HG03097 (cell line): ENCODE data around the gene ARVCF.

ENCODE experiments used
- ATAC-seq: cut with Tn5 transposase; IDR thresholded peaks from one replicate; pipeline ENCODE4 v1.9.1; 2021; ENCODE audit not compliant: unreplicated experiment, low FRiP score

The ARVCF gene

GRCh38 chr22:20002128-20002527 lies 14.5 kb downstream of the ARVCF start:
- ATAC-seq: no peak

GRCh38 chr22:20001082-20001638 lies 15.5 kb downstream of the ARVCF start:
- no peak for ATAC-seq

- ATAC-seq: no peak
These were observed 16.2 kb downstream of the ARVCF start for GRCh38 chr22:20000246-20001081.

GRCh38 chr22:19998991-19999820 lies 17.4 kb downstream of the ARVCF start:
- no peak for ATAC-seq

GRCh38 chr22:19998232-19998951 lies 18.2 kb downstream of the ARVCF start:
- no peak for ATAC-seq

GRCh38 chr22:19997561-19998231 lies 18.9 kb downstream of the ARVCF start:
- no peak for ATAC-seq

GRCh38 chr22:19996694-19997384 lies 19.8 kb downstream of the ARVCF start:
- no peak for ATAC-seq

GRCh38 chr22:19995611-19996339 lies 20.8 kb downstream of the ARVCF start:
- ATAC-seq: no peak

GRCh38 chr22:19994851-19995610 lies 21.6 kb downstream of the ARVCF start:
- ATAC-seq: no peak

- no peak for ATAC-seq
These were observed 22.7 kb downstream of the ARVCF start for GRCh38 chr22:19993926-19994325.

GRCh38 chr22:19992921-19993355 lies 23.7 kb downstream of the ARVCF start:
- no peak for ATAC-seq

GRCh38 chr22:19992481-19992911 lies 24.1 kb downstream of the ARVCF start:
- no peak for ATAC-seq

- no peak for ATAC-seq
These were observed 24.8 kb downstream of the ARVCF start for GRCh38 chr22:19991645-19992451.

GRCh38 chr22:19991395-19991644 lies 25.3 kb downstream of the ARVCF start:
- ATAC-seq: no peak

GRCh38 chr22:19990609-19991394 lies 25.8 kb downstream of the ARVCF start:
- no peak for ATAC-seq

- no peak for ATAC-seq
These were observed 26.4 kb downstream of the ARVCF start for GRCh38 chr22:19990188-19990587.

- no peak for ATAC-seq
These were observed 26.9 kb downstream of the ARVCF start for GRCh38 chr22:19989725-19990067.
